Upper lobe of right lung (tissue), 1 donor: ENCODE data around the gene HNRNPC. TPM values are rescaled to one million over a fixed set of nuclear protein-coding genes. Genes with fewer than 3 reads are reported as not detected.
"Not testable (repeated sequence)": the region's sequence is repeated elsewhere in the genome, so short reads cannot be mapped to it uniquely, and the experiment has no call there.

ENCODE experiments used
- ATAC-seq: fragments of 200-7000 bp; cut with Tn5 transposase; one replicate; pipeline ENCODE4 v1.9.1; 2020; ENCODE audit warnings: mild to moderate bottlenecking, moderate library complexity
- DNase-seq: peaks from one replicate; pipeline ENCODE4 v3.0.0-alpha.2; 2020
- H3K27ac ChIP-seq: fragments of 200-600 bp; one replicate; pipeline ENCODE4 v1.8.0; 2022
- H3K27me3 ChIP-seq: fragments of 200-600 bp; one replicate; pipeline ENCODE4 v1.8.0; 2022; ENCODE audit warnings: mild to moderate bottlenecking
- H3K36me3 ChIP-seq: fragments of 200-600 bp; one replicate; pipeline ENCODE4 v1.8.0; 2022
- H3K4me1 ChIP-seq: fragments of 200-600 bp; one replicate; pipeline ENCODE4 v1.8.0; 2022
- H3K4me3 ChIP-seq: fragments of 200-600 bp; one replicate; pipeline ENCODE4 v1.8.0; 2022; ENCODE audit warnings: mild to moderate bottlenecking
- H3K9me3 ChIP-seq: fragments of 200-600 bp; one replicate; pipeline ENCODE4 v1.8.0; 2022
- CTCF ChIP-seq: fragments of 200-600 bp; IDR thresholded peaks from one replicate; pipeline ENCODE4 v1.8.0; 2022; ENCODE audit warnings: antibody characterized with exemption
- intact Hi-C: fragments of 100-400 bp; cut with DNase I; formaldehyde crosslinking; loops from one replicate; pipeline ENCODE4 v1.11.0; 2022
- total RNA-seq: library from RNA; stranded (reverse); fragmentation: NEBNext Ultra II Directional; extraction: Animal tissue kit (Norgen Biotek cat#: 25700); gene quantifications from one replicate; pipeline ENCODE4 v1.2.1, GENCODE V29; 2021
- donor health status: DM: no; HTN: yes; CAD: no; lungs with severe emphysema.

HNRNPC gene
- total RNA-seq, 1 donor from 2014 or later, result 368 TPM

GRCh38 chr14:21279783-21280182, 10.5 kb upstream of the HNRNPC start, which contains the start of gene RPGRIP1:
Gene RPGRIP1, plus strand, starts transcription at chr14:21280083. Its CDS starts 7,894 bp downstream, at chr14:21287977.
- intact Hi-C loops, result no loop called here
- Histone ChIP-seq H3K4me3 (no peak within 1 kb of the TSS), H3K36me3 (no peaks in the 10 kb centered on the region), H3K4me1 (no peaks in the 10 kb centered on the region), H3K9me3 (no peaks in the 10 kb centered on the region), H3K27me3 (no peaks in the 10 kb centered on the region), H3K27ac (no peak within 1 kb of the TSS)
- ATAC-seq (no peak), DNase-seq (no peak)
- TF ChIP-seq CTCF, result no peak

- Histone ChIP-seq H3K9me3 (no peaks in the 10 kb centered on the region), H3K36me3 (no peaks in the 10 kb centered on the region), H3K27ac (no peak overlapping the region), H3K4me3 (no peak overlapping the region), H3K4me1 (no peaks in the 10 kb centered on the region), H3K27me3 (no peaks in the 10 kb centered on the region)
- intact Hi-C loops, result no loop called here
- DNase-seq, result no peak
- TF ChIP-seq CTCF, result no peak
- ATAC-seq, result no peak
These were observed 9.4 kb upstream of the HNRNPC start for GRCh38 chr14:21278632-21279031.

DNA sequence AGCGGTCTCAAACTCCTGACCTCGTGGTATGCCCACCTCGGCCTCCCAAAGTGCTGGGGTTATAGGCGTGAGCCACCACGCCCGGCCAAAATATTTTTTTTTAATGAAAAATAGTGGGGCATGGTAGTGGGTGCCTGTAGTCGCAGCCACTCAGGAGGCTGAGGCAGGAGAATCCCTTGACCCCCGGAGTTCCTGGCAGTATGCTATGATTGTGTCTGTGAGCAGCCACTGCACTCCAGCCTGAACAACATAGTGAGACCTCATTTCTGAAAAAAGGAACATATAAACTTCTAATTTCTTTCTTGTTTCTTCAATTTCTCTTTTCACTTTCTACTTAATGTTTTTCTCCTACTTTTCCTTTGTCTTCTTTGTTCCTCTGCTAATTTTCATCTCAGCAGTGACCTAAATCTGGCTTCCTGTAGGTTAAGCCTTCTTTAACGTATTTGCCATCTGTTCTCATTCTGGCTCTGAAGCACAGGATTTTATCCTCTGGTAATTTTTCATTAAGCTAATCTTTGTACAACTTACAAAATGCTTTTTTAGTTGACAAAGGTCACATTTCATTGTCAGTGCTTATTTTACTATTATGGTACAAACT, 6.1 kb upstream of the HNRNPC start:
- peaks cover 2% of the 10 kb centered on the region for H3K4me1 ChIP-seq
- H3K36me3 ChIP-seq, result no peaks in the 10 kb centered on the region
- ATAC-seq (no peak), DNase-seq (no peak)
- no peak overlapping the region for H3K27ac ChIP-seq
- TF ChIP-seq CTCF, result no peak
- no peaks in the 10 kb centered on the region for H3K27me3 ChIP-seq
- no peak overlapping the region for H3K4me3 ChIP-seq
- no peaks in the 10 kb centered on the region for H3K9me3 ChIP-seq
- intact Hi-C loops, result no loop called here

- H3K4me1 ChIP-seq, result peaks cover 11% of the 10 kb centered on the region
- H3K9me3 ChIP-seq, ATAC-seq, H3K4me3 ChIP-seq, H3K27me3 ChIP-seq, DNase-seq, H3K27ac ChIP-seq, intact Hi-C loops, H3K36me3 ChIP-seq: not testable (repeated sequence)
These were observed 3.4 kb upstream of the HNRNPC start for GRCh38 chr14:21272661-21273060.

DNA sequence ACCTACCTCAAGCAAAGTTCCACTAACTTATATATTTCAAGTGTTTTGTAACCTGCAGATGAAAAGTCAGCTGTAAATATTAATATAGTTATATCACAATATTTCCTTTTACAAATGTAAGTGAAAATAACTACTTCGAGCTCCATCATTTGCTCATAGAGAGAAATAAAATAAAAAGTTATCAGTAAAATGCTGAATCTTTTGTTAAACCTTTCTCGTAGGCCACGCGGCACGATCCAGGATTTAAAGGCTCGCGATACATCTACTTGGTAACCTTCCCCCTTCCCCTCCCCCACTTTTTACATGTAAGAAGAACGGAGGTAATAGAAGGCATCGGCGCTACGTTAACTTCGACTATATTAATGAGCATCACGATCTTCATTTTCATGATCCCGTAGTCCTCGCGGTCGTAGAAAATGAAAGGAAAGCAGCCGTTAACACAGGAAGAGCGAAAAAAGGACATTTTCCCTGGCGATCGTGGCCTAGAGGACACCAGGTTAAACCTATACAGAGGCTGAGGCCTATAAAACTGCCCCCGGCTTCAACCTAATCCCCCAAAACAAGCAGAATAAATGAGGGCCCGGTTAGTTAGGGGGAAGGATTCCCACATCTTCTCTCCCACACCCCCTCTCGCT, 508 bp downstream of the HNRNPC start:
- intact Hi-C loops, result no loop called here
- peak overlapping the region; percentile 93 for H3K27ac ChIP-seq
- H3K4me3 ChIP-seq, result peak overlapping the region; percentile 70
- H3K27me3 ChIP-seq, result no peaks in the 10 kb centered on the region
- TF ChIP-seq CTCF, result no peak
- H3K9me3 ChIP-seq, result no peaks in the 10 kb centered on the region
- ATAC-seq, result no peak
- H3K4me1 ChIP-seq, result peaks cover 49% of the 10 kb centered on the region
- H3K36me3 ChIP-seq, result peaks cover 25% of the 10 kb centered on the region
- DNase-seq, result no peak

- ATAC-seq (no peak), DNase-seq (no peak)
- no peak for TF ChIP-seq CTCF
- H3K27ac ChIP-seq, result peak overlapping the region; percentile 93
- intact Hi-C loops, result no loop called here
- peak overlapping the region; percentile 70 for H3K4me3 ChIP-seq
- peaks cover 32% of the 10 kb centered on the region for H3K36me3 ChIP-seq
- no peaks in the 10 kb centered on the region for H3K9me3 ChIP-seq
- peaks cover 56% of the 10 kb centered on the region for H3K4me1 ChIP-seq
- no peaks in the 10 kb centered on the region for H3K27me3 ChIP-seq
These were observed 1.2 kb downstream of the HNRNPC start for GRCh38 chr14:21267886-21268616.
